H1 (cell line): ENCODE data around the gene PPME1. TPM values are rescaled to one million over a fixed set of nuclear protein-coding genes. Genes with fewer than 3 reads are reported as not detected.

ENCODE experiments used
- CTCF ChIA-PET: fragments of 300-600 bp; sonication (Branson Sonifier 250); formaldehyde crosslinking; loops from one replicate; lab custom pipeline; 2021; ENCODE audit not compliant: partially characterized antibody; lab: Charles Lee
- POLR2A ChIA-PET: fragments of 300-600 bp; sonication (Branson Sonifier 250); formaldehyde crosslinking; loops from one replicate; lab custom pipeline; 2021; ENCODE audit warnings: inconsistent platforms; ENCODE audit not compliant: partially characterized antibody; lab: Charles Lee
- DNase-seq, 2 experiments: peaks; one replicate each; pipeline versions ENCODE4 v3.0.0 to v3.0.0-alpha.2; 2010 to 2022; ENCODE audit warnings: low spot score in 2 of 2, low read depth in 1 of 2, mixed read lengths in 1 of 2
- FAIRE-seq: peaks from 2 replicates; lab custom pipeline; 2011; peaks lifted over from hg19 to GRCh38; lab: Jason Lieb, UNC
- H2AFZ ChIP-seq: 2 replicates; pipeline ENCODE4 v1.8.1; 2012; ENCODE audit warnings: low read length, inconsistent platforms
- H2AK5ac ChIP-seq: 2 replicates; pipeline ENCODE4 v1.6.1; 2013; ENCODE audit warnings: low read depth, low read length
- H2BK120ac ChIP-seq: replicated peaks from 2 replicates; pipeline ENCODE3; 2013; ENCODE audit warnings: low read depth, low read length, inconsistent platforms
- H2BK12ac ChIP-seq: 2 replicates; pipeline ENCODE4 v1.6.1; 2013; ENCODE audit warnings: low read depth, low read length
- H2BK15ac ChIP-seq: 2 replicates; pipeline ENCODE4 v1.6.1; 2013; ENCODE audit warnings: low read length
- H2BK20ac ChIP-seq: 2 replicates; pipeline ENCODE4 v1.6.1; 2013; ENCODE audit warnings: low read length
- H2BK5ac ChIP-seq: 2 replicates; pipeline ENCODE4 v1.6.1; 2013; ENCODE audit warnings: low read depth, low read length
- H3K14ac ChIP-seq: 2 replicates; pipeline ENCODE4 v1.6.1; 2013; ENCODE audit warnings: inconsistent platforms; ENCODE audit not compliant: insufficient read length
- H3K18ac ChIP-seq: 2 replicates; pipeline ENCODE4 v1.6.1; 2013; ENCODE audit warnings: low read length; ENCODE audit errors: extremely low read depth
- H3K23ac ChIP-seq: 2 replicates; pipeline ENCODE4 v1.6.1; 2013; ENCODE audit warnings: inconsistent platforms; ENCODE audit not compliant: insufficient read length
- H3K23me2 ChIP-seq: 2 replicates; pipeline ENCODE4 v1.6.1; 2013; ENCODE audit warnings: low read depth, low read length
- H3K27ac ChIP-seq: 2 replicates; pipeline ENCODE4 v1.6.1; 2011; ENCODE audit warnings: low read depth, low read length, inconsistent platforms
- H3K27me3 ChIP-seq, 4 experiments: replicated peaks in 1 of 4; 1 replicate in 1 of 4; 2 replicates in 3 of 4; pipeline versions ENCODE4 v1.6.1 to v1.8.1; 2011 to 2013; ENCODE audit warnings: low read length in 3 of 4, mild to moderate bottlenecking in 3 of 4, inconsistent platforms in 2 of 4, mixed read lengths in 2 of 4, moderate library complexity in 1 of 4; ENCODE audit not compliant: control insufficient read depth in 3 of 4, insufficient read depth in 3 of 4; ENCODE audit errors: extremely low read depth in 1 of 4
- H3K36me3 ChIP-seq, 4 experiments: 2 replicates each; pipeline versions ENCODE4 v1.6.1 to v1.8.1; 2011 to 2013; ENCODE audit warnings: mild to moderate bottlenecking in 4 of 4, low read length in 3 of 4, moderate library complexity in 2 of 4, control low read depth in 1 of 4, inconsistent platforms in 1 of 4; ENCODE audit not compliant: insufficient read depth in 4 of 4, control insufficient read depth in 2 of 4
- H3K4ac ChIP-seq: replicated peaks from 2 replicates; pipeline ENCODE3; 2013; ENCODE audit warnings: low read length, low read depth, mixed read lengths, inconsistent platforms; ENCODE audit not compliant: insufficient read length
- H3K4me1 ChIP-seq, 4 experiments: replicated peaks in 1 of 4; 1 replicate in 1 of 4; 2 replicates in 3 of 4; pipeline versions ENCODE4 v1.6.1 to v1.8.1; 2011 to 2013; ENCODE audit warnings: low read length in 3 of 4, inconsistent platforms in 2 of 4, mixed read lengths in 1 of 4; ENCODE audit not compliant: insufficient read depth in 4 of 4, control insufficient read depth in 3 of 4
- H3K4me2 ChIP-seq, 2 experiments: 2 replicates each; pipeline versions ENCODE4 v1.6.1 to v1.8.1; 2011 to 2013; ENCODE audit warnings: low read depth in 2 of 2, low read length in 2 of 2, control low read depth in 1 of 2, inconsistent platforms in 1 of 2, mild to moderate bottlenecking in 1 of 2; ENCODE audit not compliant: insufficient read depth in 1 of 2
- H3K4me3 ChIP-seq, 4 experiments: fragments of 200-600, 300-600 bp in 1 of 4; sonication (generic), shearing (Covaris generic), sonication (Bioruptor Twin) in 1 of 4; 2 replicates each; pipeline versions ENCODE4 v1.5.1 to v1.8.1; 2011 to 2016; ENCODE audit warnings: low read length in 4 of 4, low read depth in 3 of 4, control low read depth in 2 of 4, inconsistent platforms in 2 of 4, mild to moderate bottlenecking in 2 of 4, mixed read lengths in 1 of 4, moderate library complexity in 1 of 4; ENCODE audit not compliant: insufficient read depth in 2 of 4; ENCODE audit errors: extremely low read depth in 1 of 4
- H3K56ac ChIP-seq: replicated peaks from 2 replicates; pipeline ENCODE3; 2013; ENCODE audit warnings: low read depth, mild to moderate bottlenecking, mixed read lengths, low read length, inconsistent platforms; ENCODE audit not compliant: insufficient read length
- H3K79me1 ChIP-seq: 2 replicates; pipeline ENCODE4 v1.6.1; 2013; ENCODE audit warnings: low read depth, low read length, control low read depth
- H3K79me2 ChIP-seq, 2 experiments: 2 replicates each; pipeline versions ENCODE4 v1.6.1 to v1.8.1; 2012 to 2013; ENCODE audit warnings: low read length in 2 of 2, mild to moderate bottlenecking in 2 of 2, inconsistent platforms in 1 of 2; ENCODE audit not compliant: insufficient read depth in 2 of 2, control insufficient read depth in 1 of 2
- H3K9ac ChIP-seq, 4 experiments: replicated peaks in 1 of 4; 1 replicate in 1 of 4; 2 replicates in 3 of 4; pipeline versions ENCODE4 v1.6.1 to v1.8.1; 2011 to 2013; ENCODE audit warnings: low read depth in 3 of 4, low read length in 3 of 4, control low read depth in 2 of 4, mild to moderate bottlenecking in 2 of 4, moderate library complexity in 2 of 4, inconsistent platforms in 1 of 4; ENCODE audit errors: extremely low read depth in 1 of 4
- H3K9me3 ChIP-seq, 2 experiments: 2 replicates each; pipeline versions ENCODE4 v1.6.1 to v1.8.1; 2012 to 2013; ENCODE audit warnings: mild to moderate bottlenecking in 2 of 2, moderate library complexity in 2 of 2, control low read depth in 1 of 2, inconsistent platforms in 1 of 2, low read depth in 1 of 2, low read length in 1 of 2, mixed read lengths in 1 of 2; ENCODE audit not compliant: insufficient read depth in 2 of 2
- H4K20me1 ChIP-seq, 2 experiments: replicated peaks in 1 of 2; 2 replicates each; pipeline versions ENCODE3 to v1.8.1; 2011 to 2013; ENCODE audit warnings: inconsistent platforms in 2 of 2, low read length in 2 of 2, mild to moderate bottlenecking in 1 of 2; ENCODE audit not compliant: insufficient read depth in 2 of 2, control insufficient read depth in 1 of 2
- H4K5ac ChIP-seq: 2 replicates; pipeline ENCODE4 v1.6.1; 2013; ENCODE audit warnings: low read length, low read depth, mixed read lengths, inconsistent platforms; ENCODE audit not compliant: insufficient read length
- H4K8ac ChIP-seq: 2 replicates; pipeline ENCODE4 v1.8.0; 2013; ENCODE audit warnings: mild to moderate bottlenecking, moderate library complexity, low read length, inconsistent platforms; ENCODE audit not compliant: insufficient read depth; ENCODE audit errors: extremely low read depth
- H4K91ac ChIP-seq: replicated peaks from 2 replicates; pipeline ENCODE3; 2013; ENCODE audit warnings: low read length, mixed read lengths, inconsistent platforms; ENCODE audit not compliant: insufficient read length
- CEBPB ChIP-seq: IDR thresholded peaks from 2 replicates; pipeline ENCODE4 v1.6.1; 2012; ENCODE audit warnings: low read depth, low read length
- FOSL1 ChIP-seq: IDR thresholded peaks from 2 replicates; pipeline ENCODE4 v1.6.1; 2011; ENCODE audit warnings: mild to moderate bottlenecking, low read depth, low read length, moderate library complexity; ENCODE audit not compliant: insufficient read depth
- GABPA ChIP-seq: IDR thresholded peaks from 2 replicates; pipeline ENCODE4 v1.6.1; 2011; ENCODE audit warnings: mild to moderate bottlenecking, low read length, moderate library complexity, borderline replicate concordance; ENCODE audit not compliant: insufficient read depth
- GTF2F1 ChIP-seq: IDR thresholded peaks from 2 replicates; pipeline ENCODE4 v1.6.1; 2012; ENCODE audit warnings: low read depth, low read length, improper control_type of control experiment, borderline replicate concordance
- JUN ChIP-seq: IDR thresholded peaks from 2 replicates; pipeline ENCODE4 v1.6.1; 2011; ENCODE audit warnings: low read depth, mild to moderate bottlenecking, improper control_type of control experiment, low read length
- POLR2AphosphoS5 ChIP-seq: IDR thresholded peaks from 2 replicates; pipeline ENCODE4 v1.6.1; 2011; ENCODE audit warnings: low read depth, low read length
- SAP30 ChIP-seq: fragments of 300-600 bp; sonication (generic); IDR thresholded peaks from 2 replicates; pipeline ENCODE4 v1.7.1; 2012; ENCODE audit warnings: low read length, moderate library complexity, mild to moderate bottlenecking, inconsistent platforms; ENCODE audit not compliant: insufficient read depth, insufficient replicate concordance
- SIX5 ChIP-seq: IDR thresholded peaks from 2 replicates; pipeline ENCODE4 v1.6.1; 2011; ENCODE audit warnings: mild to moderate bottlenecking, low read depth, low read length
- SP1 ChIP-seq: IDR thresholded peaks from 2 replicates; pipeline ENCODE4 v1.6.1; 2011; ENCODE audit warnings: low read depth, low read length
- SRF ChIP-seq: IDR thresholded peaks from 2 replicates; pipeline ENCODE4 v1.6.1; 2011; ENCODE audit warnings: mild to moderate bottlenecking, low read depth, low read length, moderate library complexity
- WGBS, 2 experiments: shearing (Covaris generic) in 1 of 2; methylation state at CpG; one replicate each; pipeline versions ENCODE4 v1.1.6 to v1.1.7; 2013 to 2015; ENCODE audit warnings: low lambda C conversion rate in 2 of 2, mixed read lengths in 2 of 2, inconsistent platforms in 1 of 2, low coverage in 1 of 2, missing lambda C conversion rate in 1 of 2; ENCODE audit not compliant: insufficient replicate concordance in 2 of 2, insufficient coverage in 1 of 2, insufficient read length in 1 of 2; ENCODE audit errors: extremely low coverage in 1 of 2, missing lambda C conversion rate in 1 of 2; 5-methylcytosine and 5-hydroxymethylcytosine counted together
- polyA plus RNA-seq, 7 experiments: library from polyadenylated mRNA; depleted of rRNA in 3 of 7; stranded (reverse) in 5 of 7; unstranded in 2 of 7; fragments of >200 nt in 5 of 7; fragments of 200-250 nt in 2 of 7; gene quantifications; 1 replicate in 5 of 7; 2 replicates in 1 of 7; 4 replicates in 1 of 7; pipeline versions ENCODE4 v1.2.1 to v1.2.3, GENCODE V29; 2011 to 2013; ENCODE audit warnings: missing spikeins in 2 of 7, mixed read lengths in 2 of 7
- total RNA-seq: library from RNA; stranded (reverse); fragmentation: NEBNext Ultra II Directional; extraction: Animal tissue kit (Norgen Biotek cat#: 25700); gene quantifications from 2 replicates; pipeline ENCODE4 v1.2.1, GENCODE V29; 2021

PPME1 gene
- total and polyA plus RNA-seq, 2 of the 8 experiments (the other 6 are each of a cell fraction or from before 2014, with no cell fraction given), result 55.1 to 64.5 TPM

GRCh38 chr11:74288911-74289310, 117.8 kb downstream of the PPME1 start:
- no peak overlapping the region for H2BK15ac ChIP-seq
- CTCF ChIA-PET, result interaction anchor here (0.6 to 1.2 kb wide), 3 partner anchors 9 to 36 kb away, joined by 3 to 4 read pairs (median 4); no protein-coding TSS in a partner anchor
- no peak for TF ChIP-seq JUN
- TF ChIP-seq SP1, result no peak
- no peak for TF ChIP-seq SAP30
- TF ChIP-seq GTF2F1, result no peak
- no peak for TF ChIP-seq FOSL1
- TF ChIP-seq POLR2AphosphoS5, result no peak
- no peak for TF ChIP-seq SRF
- TF ChIP-seq GABPA, result no peak
- no peak for TF ChIP-seq SIX5
- TF ChIP-seq CEBPB, result no peak
- no peak overlapping the region for H3K23ac ChIP-seq
- no peaks in the 10 kb centered on the region for H3K79me2 ChIP-seq
- H2BK12ac ChIP-seq, result no peak overlapping the region
- H3K79me1 ChIP-seq, result no peaks in the 10 kb centered on the region
- no peaks in the 10 kb centered on the region for H3K9me3 ChIP-seq
- H3K4me3 ChIP-seq, result no peak overlapping the region
- H3K9ac ChIP-seq, result no peak overlapping the region
- WGBS, 2 experiments, result 82% methylated on average over 3 of the region's 4 CpGs; no CpG with 5 or more reads in 1 of the 2 experiments
- H3K23me2 ChIP-seq, result no peaks in the 10 kb centered on the region
- H4K5ac ChIP-seq, result no peak overlapping the region
- H3K4me1 ChIP-seq, result no peaks in the 10 kb centered on the region
- no peak overlapping the region for H3K18ac ChIP-seq
- H3K36me3 ChIP-seq, result no peaks in the 10 kb centered on the region
- H3K4me2 ChIP-seq, result no peak overlapping the region
- H4K91ac ChIP-seq, result no peak overlapping the region
- DNase-seq, result no peak
- no peak overlapping the region for H3K27ac ChIP-seq
- H2BK20ac ChIP-seq, result no peak overlapping the region
- no peak overlapping the region for H3K56ac ChIP-seq
- no peak overlapping the region for H3K14ac ChIP-seq
- FAIRE-seq, result no peak
- H2AK5ac ChIP-seq, result no peak overlapping the region
- H2BK5ac ChIP-seq, result no peak overlapping the region
- H2AFZ ChIP-seq, result no peak overlapping the region
- no peaks in the 10 kb centered on the region for H3K27me3 ChIP-seq
- H2BK120ac ChIP-seq, result no peak overlapping the region
- POLR2A ChIA-PET, result no interaction called here
- no peaks in the 10 kb centered on the region for H4K20me1 ChIP-seq
- H3K4ac ChIP-seq, result no peak overlapping the region
- no peak overlapping the region for H4K8ac ChIP-seq
